Glutamatergic neuron (in vitro differentiated cells): ENCODE results near the gene SELP. TPM values are rescaled to one million over a fixed set of nuclear protein-coding genes. Genes with fewer than 3 reads are reported as not detected.

ENCODE experiments used
- DNase-seq: peaks from one replicate; pipeline ENCODE4 v3.0.0; 2022
- H3K27ac Mint-ChIP-seq: one replicate; pipeline ENCODE4 v1.8.0; 2020; ENCODE audit warnings: mild to moderate bottlenecking, mixed read lengths, inconsistent platforms; ENCODE audit not compliant: unreplicated experiment
- H3K27me3 Mint-ChIP-seq: one replicate; pipeline ENCODE4 v1.8.0; 2020; ENCODE audit warnings: mild to moderate bottlenecking, moderate library complexity, mixed read lengths, inconsistent platforms; ENCODE audit not compliant: unreplicated experiment
- H3K36me3 Mint-ChIP-seq: one replicate; pipeline ENCODE4 v1.8.0; 2020; ENCODE audit warnings: mild to moderate bottlenecking, mixed read lengths, inconsistent platforms; ENCODE audit not compliant: unreplicated experiment
- H3K4me1 Mint-ChIP-seq: one replicate; pipeline ENCODE4 v1.8.0; 2020; ENCODE audit warnings: mild to moderate bottlenecking, low read depth, mixed read lengths, inconsistent platforms; ENCODE audit not compliant: unreplicated experiment
- H3K4me3 Mint-ChIP-seq: one replicate; pipeline ENCODE4 v1.8.0; 2020; ENCODE audit warnings: mild to moderate bottlenecking, mixed read lengths, inconsistent platforms; ENCODE audit not compliant: unreplicated experiment
- H3K9me3 Mint-ChIP-seq: one replicate; pipeline ENCODE4 v1.8.0; 2020; ENCODE audit warnings: mild to moderate bottlenecking, moderate library complexity, mixed read lengths, inconsistent platforms; ENCODE audit not compliant: unreplicated experiment
- total RNA-seq: library from RNA; stranded (reverse); fragmentation: NEBNext Ultra II Directional; extraction: Animal tissue kit (Norgen Biotek cat#: 25700); gene quantifications from one replicate; pipeline ENCODE4 v1.2.1, GENCODE V29; 2021; ENCODE audit not compliant: unreplicated experiment
- TF ChIP-seq, protein P1 (sequence below): fragments of 200-600 bp; sonication (generic); IDR thresholded peaks from one replicate; pipeline ENCODE4 v1.5.0; 2021; ENCODE audit not compliant: partially characterized antibody, unreplicated experiment

Gene SELP
- total RNA-seq, 1 donor from 2014 or later: not detected

GRCh38 chr1:169538998-169539871, 90.7 kb downstream of the SELP start:
- Mint-ChIP-seq H3K4me1 (no peaks in the 10 kb centered on the region), H3K4me3 (no peak overlapping the region)

More at GRCh38 chr1:169538998-169539871, 90.7 kb downstream of the SELP start:
- Mint-ChIP-seq H3K27ac (no peak overlapping the region), H3K9me3 (no peaks in the 10 kb centered on the region), H3K27me3 (no peaks in the 10 kb centered on the region), H3K36me3 (no peaks in the 10 kb centered on the region)
- TF ChIP-seq, protein P1, sequence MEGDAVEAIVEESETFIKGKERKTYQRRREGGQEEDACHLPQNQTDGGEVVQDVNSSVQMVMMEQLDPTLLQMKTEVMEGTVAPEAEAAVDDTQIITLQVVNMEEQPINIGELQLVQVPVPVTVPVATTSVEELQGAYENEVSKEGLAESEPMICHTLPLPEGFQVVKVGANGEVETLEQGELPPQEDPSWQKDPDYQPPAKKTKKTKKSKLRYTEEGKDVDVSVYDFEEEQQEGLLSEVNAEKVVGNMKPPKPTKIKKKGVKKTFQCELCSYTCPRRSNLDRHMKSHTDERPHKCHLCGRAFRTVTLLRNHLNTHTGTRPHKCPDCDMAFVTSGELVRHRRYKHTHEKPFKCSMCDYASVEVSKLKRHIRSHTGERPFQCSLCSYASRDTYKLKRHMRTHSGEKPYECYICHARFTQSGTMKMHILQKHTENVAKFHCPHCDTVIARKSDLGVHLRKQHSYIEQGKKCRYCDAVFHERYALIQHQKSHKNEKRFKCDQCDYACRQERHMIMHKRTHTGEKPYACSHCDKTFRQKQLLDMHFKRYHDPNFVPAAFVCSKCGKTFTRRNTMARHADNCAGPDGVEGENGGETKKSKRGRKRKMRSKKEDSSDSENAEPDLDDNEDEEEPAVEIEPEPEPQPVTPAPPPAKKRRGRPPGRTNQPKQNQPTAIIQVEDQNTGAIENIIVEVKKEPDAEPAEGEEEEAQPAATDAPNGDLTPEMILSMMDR: no peak
- no peak for DNase-seq

Other genes with a start within 250 kb of the SELP start
- 1.1 TPM for gene CCDC181, start 202.7 kb downstream of the SELP start, total RNA-seq
- gene SLC19A2, start 144.2 kb downstream of the SELP start, total RNA-seq: 12.8 TPM
- gene F5, start 43.6 kb downstream of the SELP start, total RNA-seq: not detected
- not detected for gene SELL, start 81.5 kb upstream of the SELP start, total RNA-seq
- gene SELE, start 104.0 kb upstream of the SELP start, total RNA-seq: not detected
- gene METTL18, start 164.8 kb upstream of the SELP start, total RNA-seq: 5.1 TPM